ENCODE data around the gene PXN.

DNA sequence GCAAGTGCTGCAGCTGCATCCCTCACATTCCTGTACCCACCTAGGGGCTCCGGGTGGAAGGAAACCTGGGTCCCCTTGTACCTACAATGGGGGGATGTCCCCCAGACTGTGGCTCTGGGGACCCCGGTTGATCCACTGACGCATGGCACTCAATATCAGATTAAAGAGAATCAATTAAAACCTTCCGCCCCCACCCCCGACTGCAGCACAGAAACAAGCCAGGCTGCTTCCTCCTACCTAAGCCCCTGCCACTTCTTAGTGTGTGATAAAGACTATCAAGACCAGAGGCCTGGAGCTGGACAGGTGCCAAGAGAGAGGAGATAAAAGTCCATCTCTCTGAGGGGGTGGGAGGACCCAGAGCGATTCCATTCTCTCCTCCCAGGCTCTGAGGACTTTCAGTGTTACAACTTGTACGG is 36.5 kb downstream of the PXN start:
- no peak for TF ChIP-seq POLR2A (IDR thresholded peaks at IDR 0.05; ENCODE audit: low read depth, low read length)
- TF ChIP-seq TAF1 (IDR thresholded peaks at IDR 0.05; ENCODE audit: borderline replicate concordance, low read depth, low read length) = no peak
- TF ChIP-seq POLR2AphosphoS5 (IDR thresholded peaks at IDR 0.05; ENCODE audit: low read depth, low read length) = no peak
